Kidney (tissue), 14 donors: ENCODE data around the gene IQCM. TPM values are rescaled to one million over a fixed set of nuclear protein-coding genes. Genes with fewer than 3 reads are reported as not detected.

Experiments
- DNase-seq, 5 donors: peaks; one replicate each; pipeline ENCODE4 v3.0.0-alpha.2; 2013 to 2020
- FAIRE-seq: peaks from 2 replicates; lab custom pipeline; 2012; peaks lifted over from hg19 to GRCh38; lab: Jason Lieb, UNC
- H3K27ac ChIP-seq, 2 donors: one replicate each; pipeline ENCODE4 v1.7.0; 2013; ENCODE audit warnings: low read depth in 2 of 2, low read length in 2 of 2, inconsistent platforms in 1 of 2
- H3K27me3 ChIP-seq: one replicate; pipeline ENCODE4 v1.7.1; 2013; ENCODE audit warnings: low read length, inconsistent platforms; ENCODE audit not compliant: control insufficient read depth, insufficient read depth
- H3K36me3 ChIP-seq, 3 donors: one replicate each; pipeline versions ENCODE4 v1.7.0 to v1.7.1; 2013; ENCODE audit warnings: low read length in 3 of 3, control low read depth in 1 of 3, inconsistent platforms in 1 of 3; ENCODE audit not compliant: insufficient read depth in 3 of 3, control insufficient read depth in 2 of 3
- H3K4me1 ChIP-seq, 3 donors: one replicate each; pipeline versions ENCODE4 v1.7.0 to v1.7.1; 2013; ENCODE audit warnings: low read length in 3 of 3, inconsistent platforms in 1 of 3, low read depth in 1 of 3; ENCODE audit not compliant: control insufficient read depth in 2 of 3, insufficient read depth in 2 of 3
- H3K4me3 ChIP-seq, 3 donors: one replicate each; pipeline versions ENCODE4 v1.7.0 to v1.8.1; 2013; ENCODE audit warnings: low read length in 3 of 3, control low read depth in 1 of 3, inconsistent platforms in 1 of 3
- H3K9ac ChIP-seq, 3 donors: one replicate each; pipeline versions ENCODE4 v1.7.0 to v1.7.1; 2013; ENCODE audit warnings: low read length in 3 of 3, control low read depth in 1 of 3, inconsistent platforms in 1 of 3
- H3K9me3 ChIP-seq, 3 donors: one replicate each; pipeline versions ENCODE4 v1.7.0 to v1.7.1; 2013; ENCODE audit warnings: low read length in 3 of 3, control low read depth in 1 of 3, inconsistent platforms in 1 of 3; ENCODE audit not compliant: control insufficient read depth in 2 of 3, insufficient read depth in 1 of 3
- intact Hi-C: fragments of 100-400 bp; cut with DNase I; formaldehyde crosslinking; loops from one replicate; pipeline ENCODE4 v1.11.1; 2022
- polyA plus RNA-seq: library from polyadenylated mRNA; stranded (reverse); fragments of 350-450 nt; fragmentation: Illumina TruSeq; extraction: RNeasy Lipid Tissue Mini Kit (QIAGEN cat#74804); gene quantifications from one replicate; pipeline ENCODE4 v1.2.3, GENCODE V29; 2014; ENCODE audit warnings: low read depth, low replicate concordance; ENCODE audit not compliant: insufficient read depth
- total RNA-seq: library from RNA; stranded (reverse); fragmentation: NEBNext Ultra II Directional; extraction: Animal tissue kit (Norgen Biotek cat#: 25700); gene quantifications from one replicate; pipeline ENCODE4 v1.2.1, GENCODE V29; 2021
- TF ChIP-seq, protein P1 (sequence below): IDR thresholded peaks from 3 replicates; pipeline ENCODE4 v1.5.1; 2012; ENCODE audit warnings: mild to moderate bottlenecking, moderate library complexity, borderline replicate concordance; ENCODE audit not compliant: insufficient read depth; ENCODE audit errors: extremely low read depth
- donor health status: control.
- donor health status: control.
- donor health status: control.
- donor health status: control.
- donor health status: control.
- donor health status: DM: yes; HTN: yes; CAD: no.
- donor health status: Normal renal cell carcinoma (clear cell type).

Gene IQCM
- total and polyA plus RNA-seq, 2 donors from 2014 or later, result not detected

DNA sequence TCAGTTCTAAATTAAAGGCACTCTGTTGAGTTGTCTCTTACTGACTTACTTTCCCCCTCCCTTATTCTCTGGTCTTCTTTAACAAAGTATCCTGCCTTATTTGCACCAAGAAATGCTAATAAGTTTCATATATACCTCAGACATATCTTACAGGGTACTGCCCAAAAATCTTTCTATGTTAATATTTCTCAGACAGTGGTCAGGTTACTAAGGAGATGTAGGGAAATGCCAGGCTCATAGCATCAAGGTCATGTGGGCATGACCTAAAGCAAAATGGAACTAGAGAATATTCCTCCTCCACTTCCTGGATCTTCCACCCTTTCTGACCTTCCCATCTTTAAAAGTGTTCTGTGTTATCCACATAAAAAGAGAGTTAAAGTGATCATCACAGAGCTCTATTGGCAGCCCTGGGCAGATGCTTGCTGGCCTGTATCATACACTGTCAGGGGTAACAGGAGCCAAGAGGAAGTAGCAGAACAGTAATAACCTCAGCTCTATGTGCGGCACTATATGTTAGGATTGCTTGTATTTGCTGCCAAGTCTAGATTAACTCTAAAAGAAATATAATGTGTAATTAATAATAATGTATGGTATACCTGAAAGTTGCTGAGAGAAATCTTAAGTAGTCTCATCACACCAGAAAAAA is 74.3 kb downstream of the IQCM start:
- H3K27ac ChIP-seq, result no peak overlapping the region
- DNase-seq (no peak), FAIRE-seq (no peak)
- H3K9me3 ChIP-seq, result no peaks in the 10 kb centered on the region
- intact Hi-C loops, result no loop called here
- H3K36me3 ChIP-seq, result no peaks in the 10 kb centered on the region
- no peaks in the 10 kb centered on the region for H3K4me1 ChIP-seq
- no peak overlapping the region for H3K9ac ChIP-seq
- H3K4me3 ChIP-seq, result no peak overlapping the region
- H3K27me3 ChIP-seq, result no peaks in the 10 kb centered on the region
- TF ChIP-seq, protein P1, sequence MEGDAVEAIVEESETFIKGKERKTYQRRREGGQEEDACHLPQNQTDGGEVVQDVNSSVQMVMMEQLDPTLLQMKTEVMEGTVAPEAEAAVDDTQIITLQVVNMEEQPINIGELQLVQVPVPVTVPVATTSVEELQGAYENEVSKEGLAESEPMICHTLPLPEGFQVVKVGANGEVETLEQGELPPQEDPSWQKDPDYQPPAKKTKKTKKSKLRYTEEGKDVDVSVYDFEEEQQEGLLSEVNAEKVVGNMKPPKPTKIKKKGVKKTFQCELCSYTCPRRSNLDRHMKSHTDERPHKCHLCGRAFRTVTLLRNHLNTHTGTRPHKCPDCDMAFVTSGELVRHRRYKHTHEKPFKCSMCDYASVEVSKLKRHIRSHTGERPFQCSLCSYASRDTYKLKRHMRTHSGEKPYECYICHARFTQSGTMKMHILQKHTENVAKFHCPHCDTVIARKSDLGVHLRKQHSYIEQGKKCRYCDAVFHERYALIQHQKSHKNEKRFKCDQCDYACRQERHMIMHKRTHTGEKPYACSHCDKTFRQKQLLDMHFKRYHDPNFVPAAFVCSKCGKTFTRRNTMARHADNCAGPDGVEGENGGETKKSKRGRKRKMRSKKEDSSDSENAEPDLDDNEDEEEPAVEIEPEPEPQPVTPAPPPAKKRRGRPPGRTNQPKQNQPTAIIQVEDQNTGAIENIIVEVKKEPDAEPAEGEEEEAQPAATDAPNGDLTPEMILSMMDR, result no peak

DNA sequence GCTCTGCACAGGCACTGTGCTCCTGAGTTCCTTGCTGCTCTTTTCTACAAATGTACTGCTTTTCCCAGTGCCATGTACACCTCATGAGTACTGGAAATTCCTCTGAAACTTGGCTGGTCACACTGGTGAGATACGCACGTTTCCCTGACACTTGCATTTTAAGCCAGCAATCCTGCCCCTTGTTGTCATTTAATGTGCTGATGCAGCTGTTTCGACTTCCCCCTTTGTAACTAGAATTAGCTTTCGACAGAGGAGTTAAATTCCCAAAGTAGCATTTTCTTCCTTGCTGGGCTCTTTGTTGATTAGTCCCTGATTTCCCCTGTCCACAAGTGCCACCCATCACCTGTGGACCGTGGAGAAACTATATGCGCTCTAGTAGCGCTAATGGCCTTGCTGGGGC is 77.5 kb downstream of the IQCM start:
- intact Hi-C loops, result no loop called here
- Histone ChIP-seq H3K27me3 (no peaks in the 10 kb centered on the region), H3K4me3 (no peak overlapping the region), H3K27ac (no peak overlapping the region), H3K9ac (no peak overlapping the region), H3K36me3 (no peaks in the 10 kb centered on the region), H3K9me3 (no peaks in the 10 kb centered on the region), H3K4me1 (no peaks in the 10 kb centered on the region)
- TF ChIP-seq, protein P1, result no peak
- FAIRE-seq (no peak), DNase-seq (no peak)

DNA sequence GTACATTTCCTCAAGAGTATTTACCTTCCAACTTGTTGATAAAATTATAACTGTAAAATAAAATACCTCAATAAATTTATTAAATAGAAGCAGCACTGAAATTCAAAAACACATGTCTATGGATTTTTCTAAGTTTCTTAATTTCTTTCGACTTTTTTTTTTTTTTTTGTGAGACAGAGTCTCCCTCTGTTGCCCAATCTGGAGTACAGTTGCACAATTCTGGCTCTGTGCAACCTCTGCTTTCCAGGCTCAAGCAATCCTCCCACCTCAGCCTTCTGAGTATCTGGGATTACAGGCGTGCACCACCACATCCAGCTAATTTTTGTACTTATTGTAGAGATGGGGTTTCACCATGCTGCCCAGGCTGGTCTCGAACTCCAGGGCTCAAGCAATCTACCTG is 79.8 kb downstream of the IQCM start:
- no peaks in the 10 kb centered on the region for H3K9me3 ChIP-seq
- intact Hi-C loops, result no loop called here

More for the DNA sequence above, 79.8 kb downstream of the IQCM start:
- Histone ChIP-seq H3K4me3 (no peak overlapping the region), H3K4me1 (no peaks in the 10 kb centered on the region), H3K27me3 (no peaks in the 10 kb centered on the region), H3K9ac (no peak overlapping the region), H3K27ac (no peak overlapping the region), H3K36me3 (no peaks in the 10 kb centered on the region)
- TF ChIP-seq, protein P1, result no peak
- no peak for DNase-seq
- FAIRE-seq, result peak; percentile 67
